GM12872 (cell line): Measurements from ENCODE around the gene LRRC74B.

Source experiments
- TF ChIP-seq, protein P1 (sequence below): IDR thresholded peaks from 3 replicates; pipeline ENCODE4 v1.5.1; 2011; ENCODE audit warnings: low read depth, mild to moderate bottlenecking, low read length, moderate library complexity; ENCODE audit not compliant: insufficient read depth

LRRC74B gene

DNA sequence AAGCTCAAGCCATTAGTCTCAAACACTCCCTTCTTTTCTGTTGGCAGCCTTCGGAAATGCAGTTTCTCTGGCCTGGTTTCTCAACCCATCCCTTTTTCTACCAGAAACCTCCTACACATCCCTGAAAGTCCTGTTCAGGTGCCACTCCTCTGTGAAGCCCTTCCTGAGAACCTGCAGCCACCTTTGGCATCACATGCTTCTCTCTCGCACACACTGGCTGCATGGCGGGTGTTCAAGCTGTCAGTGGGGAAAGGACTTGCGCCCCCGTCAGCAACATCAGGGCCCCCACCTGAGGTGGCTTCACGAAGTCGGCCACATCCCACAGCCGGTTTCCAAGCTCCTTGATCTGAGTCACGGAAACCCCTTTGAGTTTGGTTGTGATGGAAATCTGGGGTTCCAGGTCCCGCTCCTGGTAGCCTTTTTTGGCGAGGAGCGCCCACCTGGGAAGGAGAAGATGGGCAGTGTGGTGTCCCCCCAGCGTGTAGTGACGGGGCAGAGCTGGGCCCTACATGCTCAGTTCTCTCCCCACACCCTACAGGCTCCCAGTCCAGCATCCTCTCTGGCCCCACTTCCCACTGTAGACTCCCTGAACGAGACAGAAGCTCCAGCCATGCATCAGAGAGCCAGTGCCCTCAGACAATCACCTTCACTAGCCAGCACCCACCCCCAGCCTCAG is 1.7 kb upstream of the LRRC74B start:
- TF ChIP-seq, protein P1, sequence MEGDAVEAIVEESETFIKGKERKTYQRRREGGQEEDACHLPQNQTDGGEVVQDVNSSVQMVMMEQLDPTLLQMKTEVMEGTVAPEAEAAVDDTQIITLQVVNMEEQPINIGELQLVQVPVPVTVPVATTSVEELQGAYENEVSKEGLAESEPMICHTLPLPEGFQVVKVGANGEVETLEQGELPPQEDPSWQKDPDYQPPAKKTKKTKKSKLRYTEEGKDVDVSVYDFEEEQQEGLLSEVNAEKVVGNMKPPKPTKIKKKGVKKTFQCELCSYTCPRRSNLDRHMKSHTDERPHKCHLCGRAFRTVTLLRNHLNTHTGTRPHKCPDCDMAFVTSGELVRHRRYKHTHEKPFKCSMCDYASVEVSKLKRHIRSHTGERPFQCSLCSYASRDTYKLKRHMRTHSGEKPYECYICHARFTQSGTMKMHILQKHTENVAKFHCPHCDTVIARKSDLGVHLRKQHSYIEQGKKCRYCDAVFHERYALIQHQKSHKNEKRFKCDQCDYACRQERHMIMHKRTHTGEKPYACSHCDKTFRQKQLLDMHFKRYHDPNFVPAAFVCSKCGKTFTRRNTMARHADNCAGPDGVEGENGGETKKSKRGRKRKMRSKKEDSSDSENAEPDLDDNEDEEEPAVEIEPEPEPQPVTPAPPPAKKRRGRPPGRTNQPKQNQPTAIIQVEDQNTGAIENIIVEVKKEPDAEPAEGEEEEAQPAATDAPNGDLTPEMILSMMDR: no peak

DNA sequence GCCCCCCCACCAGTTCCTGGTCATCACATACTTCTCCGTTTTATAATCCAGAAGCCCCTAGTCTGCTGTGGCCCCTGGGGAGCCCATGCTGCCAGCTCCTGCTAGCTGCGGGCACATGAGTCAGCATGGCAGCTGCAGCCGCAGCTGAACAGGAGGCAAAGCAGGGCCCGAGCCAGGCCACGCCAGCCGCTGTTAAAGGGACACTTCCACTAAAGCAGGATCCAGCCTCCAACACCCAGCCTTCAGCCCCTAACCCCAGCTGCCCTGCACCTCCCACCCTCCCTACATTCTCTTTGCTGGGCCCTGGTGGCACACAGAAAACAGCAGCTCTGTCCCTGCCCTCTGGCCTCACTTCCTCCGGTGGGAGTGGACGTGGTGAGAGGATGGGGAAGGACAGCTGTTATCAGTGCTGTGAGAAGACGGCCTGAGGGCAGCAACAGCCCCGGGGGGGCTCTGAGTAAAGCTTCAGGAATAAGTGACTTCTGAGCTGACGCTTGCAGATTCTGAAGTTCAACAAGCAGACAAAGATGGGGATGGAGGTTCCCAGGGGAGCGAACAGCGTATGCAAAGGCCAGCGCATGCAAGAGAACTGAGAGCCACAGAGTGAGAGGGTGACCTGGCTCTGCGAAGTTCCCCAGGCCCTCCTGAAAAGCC is 688 bp upstream of the LRRC74B start:
- TF ChIP-seq, protein P1: no peak

DNA sequence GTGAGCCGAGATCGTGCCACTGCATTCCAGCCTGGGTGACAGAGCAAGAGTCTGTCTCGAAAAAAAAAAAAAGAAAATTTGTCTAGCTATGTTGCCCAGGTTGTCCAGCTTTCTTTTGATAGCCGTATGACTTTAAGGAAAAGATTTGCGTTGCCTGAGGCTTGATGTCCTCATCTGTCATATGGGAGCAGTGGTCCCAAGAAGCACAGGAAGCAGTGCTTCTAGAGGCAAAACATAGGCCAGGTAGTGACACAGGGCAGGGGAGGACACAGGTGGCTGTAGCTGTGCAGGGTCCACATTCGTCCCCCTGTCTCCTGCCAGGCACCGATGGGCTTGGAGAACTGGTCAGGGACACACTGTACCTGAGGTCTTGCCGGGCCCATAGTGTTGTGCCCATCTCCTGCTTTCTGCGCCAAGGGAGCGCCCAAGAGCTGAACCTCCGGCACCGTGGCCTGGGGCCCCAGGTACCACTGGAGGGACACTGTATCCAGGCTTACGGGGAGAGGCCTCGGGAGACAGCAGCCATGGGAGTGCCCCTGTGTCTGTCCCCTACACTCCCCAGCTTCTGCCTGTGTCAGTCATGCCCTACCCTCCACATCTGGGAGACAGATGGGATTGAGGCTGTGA is 1.4 kb downstream of the LRRC74B start:
- TF ChIP-seq, protein P1: no peak

DNA sequence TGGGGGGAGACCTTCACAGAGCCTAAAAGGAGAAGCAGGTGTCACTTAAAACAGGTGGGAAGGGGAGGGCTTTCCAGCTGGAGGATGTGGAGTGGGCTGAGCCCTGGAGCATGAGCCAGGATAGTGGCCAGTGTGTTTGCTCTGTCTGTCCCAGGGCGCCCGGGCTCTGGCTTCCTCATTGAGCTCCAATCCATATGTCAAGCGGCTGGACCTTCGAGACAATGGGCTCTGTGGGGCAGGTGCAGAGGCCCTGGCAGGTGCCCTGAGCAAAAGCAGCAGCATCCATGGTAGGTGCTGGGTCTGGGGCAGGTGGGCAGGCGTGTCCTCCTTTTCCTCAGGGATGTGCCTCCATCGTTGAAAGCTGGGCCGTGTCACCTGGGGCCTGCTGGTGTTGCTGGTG is 2.0 kb downstream of the LRRC74B start:
- TF ChIP-seq, protein P1: no peak

DNA sequence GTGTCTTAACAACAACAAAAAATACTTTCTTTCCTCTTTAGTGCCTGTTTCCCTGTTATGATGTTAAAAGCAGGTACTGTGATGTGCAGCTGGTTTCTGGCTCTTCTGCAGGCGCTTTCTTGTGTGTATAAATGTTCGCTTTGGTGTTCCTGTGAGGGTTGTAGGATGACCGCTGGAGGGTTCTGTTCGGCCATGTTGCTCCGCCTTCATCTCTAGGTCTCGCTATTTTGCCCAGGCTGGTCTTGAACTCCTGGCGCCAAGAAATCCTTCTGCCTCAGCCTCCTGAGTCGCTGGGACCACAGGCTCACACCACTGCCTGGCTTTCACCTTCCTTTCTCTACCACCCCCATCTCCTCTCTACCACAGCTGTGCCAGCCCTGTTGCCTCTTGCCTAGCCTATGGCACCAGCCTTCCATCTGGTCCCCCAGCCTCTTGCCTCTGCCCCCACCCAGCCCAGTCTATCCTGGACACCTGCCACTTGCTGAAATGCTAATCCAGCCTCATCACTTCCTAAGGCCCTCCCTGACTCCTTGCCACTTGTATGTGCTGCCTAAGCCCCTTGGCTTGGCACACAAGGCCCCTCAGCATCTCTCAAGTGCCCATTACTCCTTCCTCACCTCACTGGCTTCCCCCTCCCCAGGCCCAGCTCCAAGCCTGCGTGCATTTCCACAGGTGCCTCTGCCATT is 5.5 kb downstream of the LRRC74B start:
- TF ChIP-seq, protein P1: no peak

DNA sequence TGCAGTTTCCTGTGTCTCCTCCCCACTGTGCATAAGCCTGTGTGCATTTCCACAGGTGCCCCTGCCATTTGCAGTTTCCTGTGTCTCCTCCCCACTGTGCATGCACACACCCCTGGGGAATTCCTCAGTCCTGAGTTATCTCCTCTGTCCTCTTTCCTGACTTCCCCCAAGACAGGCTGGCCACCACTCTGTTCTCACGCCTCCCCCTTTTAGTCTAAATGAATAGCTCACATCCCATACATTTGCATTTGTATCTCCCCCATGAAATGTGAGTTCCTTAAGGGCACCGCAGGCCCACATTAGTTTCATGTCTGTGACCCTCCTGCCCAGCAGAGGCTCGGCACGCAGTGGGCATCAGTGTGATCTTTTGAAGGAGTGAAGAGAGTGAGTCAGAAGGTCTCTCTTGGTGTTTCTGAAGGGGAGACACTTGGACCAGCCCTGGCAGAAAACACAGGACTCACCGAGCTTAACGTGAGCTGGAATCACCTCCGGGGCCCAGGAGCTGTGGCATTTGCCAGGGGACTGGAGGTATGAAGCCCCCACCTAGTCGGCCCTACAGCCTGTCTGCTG is 6.2 kb downstream of the LRRC74B start:
- TF ChIP-seq, protein P1: no peak
